Measurements from ENCODE around the gene NFX1.
A peak's percentile ranks its signal among the peaks of the same experiment; 100 is the strongest.
"Not testable (repeated sequence)": the region's sequence is repeated elsewhere in the genome, so short reads cannot be mapped to it uniquely, and the experiment has no call there.

NFX1 gene

DNA sequence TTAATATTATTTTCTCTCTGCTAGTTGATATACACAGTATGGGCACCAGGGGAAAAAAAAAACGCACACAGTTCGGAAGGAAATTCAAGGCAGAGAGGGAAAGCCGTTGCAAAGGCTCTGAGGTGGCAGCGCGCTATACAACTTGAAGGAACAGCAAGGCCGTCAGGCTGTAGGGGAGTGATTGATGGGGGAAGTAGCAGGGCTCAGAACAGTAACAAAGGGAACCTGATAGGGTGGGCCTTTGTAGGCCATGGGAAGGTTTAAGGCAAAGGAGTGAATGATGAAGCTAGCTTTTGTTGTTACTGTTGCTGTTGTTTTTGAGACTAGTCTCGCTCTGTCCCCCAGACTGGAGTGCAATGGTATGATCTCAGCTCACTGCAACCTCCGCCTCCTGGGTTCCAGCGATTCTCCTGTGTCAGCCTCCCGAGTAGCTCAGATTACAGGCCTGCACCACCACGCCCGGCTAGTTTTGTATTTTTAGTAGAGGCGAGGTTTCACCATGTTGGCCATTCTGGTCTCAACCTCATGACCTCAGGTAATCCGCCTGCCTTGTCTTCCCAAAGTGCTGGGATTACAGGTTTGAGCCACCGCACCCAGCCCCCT lies 85.0 kb downstream of the NFX1 start:
- H3K9ac ChIP-seq (ENCODE audit: low read depth, low read length), result peak overlapping the region; percentile 11; the same call in 1 of the 2 replicates

DNA sequence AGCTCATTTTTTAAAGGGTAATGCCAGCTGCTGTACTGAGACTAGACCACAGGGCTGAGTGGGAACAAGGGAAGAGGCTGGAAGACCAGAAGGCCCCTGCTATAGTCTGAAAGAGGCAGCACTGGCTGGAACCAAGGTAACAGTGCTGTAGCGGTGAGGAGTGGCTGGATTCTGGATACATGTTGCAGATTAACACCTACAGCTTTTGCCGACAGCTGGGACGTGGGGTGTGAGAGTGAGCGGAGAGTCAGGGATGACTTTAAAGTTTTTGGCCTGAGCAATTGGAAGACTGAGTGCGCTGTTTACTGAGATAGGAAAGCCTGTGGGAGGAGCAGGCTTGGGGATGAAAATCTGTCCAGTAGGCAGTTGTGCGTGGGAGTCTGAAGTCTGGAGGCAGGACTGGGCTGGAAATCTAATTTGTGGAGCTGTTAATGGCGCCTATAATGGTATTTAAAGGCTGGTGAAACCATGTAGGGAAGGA lies 85.6 kb downstream of the NFX1 start:
- Histone ChIP-seq H3K9me3 (ENCODE audit: control insufficient read depth, insufficient read depth, low read length) (no peaks in the 10 kb centered on the region), H3K4me1 (ENCODE audit: insufficient read depth, low read length) (peaks cover 17% of the 10 kb centered on the region), H3K36me3 (ENCODE audit: insufficient read depth, low read length) (0 out of 2 replicates have a peak, but pooled peaks cover under 1% of the 10 kb centered on the region), H3K9ac (ENCODE audit: low read depth, low read length) (peak overlapping the region; percentile 11; the same call in 1 of the 2 replicates)

More for the DNA sequence above, 85.0 kb downstream of the NFX1 start:
- peaks cover 14% of the 10 kb centered on the region; the same call in 1 of the 2 replicates for H3K4me1 ChIP-seq (ENCODE audit: insufficient read depth, low read length)
- peaks cover 5% of the 10 kb centered on the region; the same call in 1 of the 2 replicates for H3K36me3 ChIP-seq (ENCODE audit: insufficient read depth, low read length)
- H3K9me3 ChIP-seq (ENCODE audit: control insufficient read depth, insufficient read depth, low read length), result no peaks in the 10 kb centered on the region

DNA sequence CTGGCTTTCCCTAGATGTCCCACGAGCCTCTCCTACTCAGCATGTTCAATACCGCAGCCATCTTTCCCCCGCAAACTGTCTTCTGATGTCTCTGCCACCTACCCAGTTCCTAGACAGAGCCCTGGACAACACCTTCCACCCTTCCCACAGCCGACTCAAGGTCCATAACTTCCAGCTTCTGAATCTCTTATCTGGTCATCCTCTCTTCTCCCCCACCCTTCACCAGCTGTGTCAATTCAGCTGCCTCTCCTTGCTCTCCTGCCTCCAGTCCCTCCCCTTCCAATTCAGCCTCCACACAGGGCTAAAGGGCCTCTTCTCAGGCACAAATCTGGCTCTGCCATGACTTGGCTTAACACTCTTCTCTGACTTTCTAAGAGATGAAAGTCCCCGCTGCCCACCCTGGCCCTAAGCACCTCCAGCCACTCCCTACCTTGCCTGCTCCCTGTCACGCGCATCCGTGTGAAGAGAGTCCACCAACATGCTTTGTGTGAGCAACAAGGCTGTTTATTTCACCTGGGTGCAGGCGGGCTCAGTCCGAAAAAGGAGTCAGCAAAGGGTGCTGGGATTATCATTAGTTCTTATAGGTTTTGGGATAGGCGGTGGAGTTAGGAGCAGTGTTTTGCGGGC lies 86.9 kb downstream of the NFX1 start:
- no peaks in the 10 kb centered on the region for H3K36me3 ChIP-seq (ENCODE audit: insufficient read depth, low read length)
- H3K9ac ChIP-seq (ENCODE audit: low read depth, low read length), result no peak overlapping the region
- peaks cover 21% of the 10 kb centered on the region for H3K4me1 ChIP-seq (ENCODE audit: insufficient read depth, low read length)
- no peaks in the 10 kb centered on the region for H3K9me3 ChIP-seq (ENCODE audit: control insufficient read depth, insufficient read depth, low read length)

DNA sequence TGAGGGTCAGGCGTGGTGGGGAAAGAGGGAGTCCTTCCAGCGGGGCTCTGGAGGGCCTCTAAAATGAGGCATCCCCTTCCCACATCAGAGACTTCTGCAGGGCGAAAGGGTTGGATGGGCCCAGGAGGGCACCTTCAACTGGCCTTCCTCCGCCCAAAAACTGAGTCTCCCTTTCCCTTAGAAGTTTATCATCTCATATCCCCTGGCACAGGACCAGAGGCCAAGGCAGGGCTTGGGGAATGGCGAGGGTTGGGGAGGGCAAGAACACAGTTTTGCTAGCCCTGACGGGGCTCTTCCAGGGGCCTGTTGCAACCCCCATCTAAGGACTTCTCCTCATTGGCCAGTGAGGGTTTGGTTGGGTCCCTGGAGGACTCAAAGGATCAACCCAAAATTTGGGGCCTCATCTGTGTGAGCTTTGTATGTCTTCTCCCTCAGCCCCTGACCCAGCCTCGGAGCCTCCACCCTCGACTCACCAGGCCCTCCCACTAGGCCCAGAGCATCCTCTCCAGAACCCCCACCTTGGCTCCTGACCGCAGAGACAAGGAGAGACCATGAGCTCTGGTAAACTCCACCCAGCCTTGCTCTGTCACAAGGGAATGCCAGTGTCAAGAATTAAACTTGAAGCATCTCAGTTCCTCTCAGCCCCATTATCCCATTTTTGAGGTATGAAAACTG lies 87.9 kb downstream of the NFX1 start:
- H3K36me3 ChIP-seq (ENCODE audit: insufficient read depth, low read length), result no peaks in the 10 kb centered on the region
- H3K9me3 ChIP-seq (ENCODE audit: control insufficient read depth, insufficient read depth, low read length), result no peaks in the 10 kb centered on the region
- H3K4me1 ChIP-seq (ENCODE audit: insufficient read depth, low read length), result peaks cover 22% of the 10 kb centered on the region
- H3K9ac ChIP-seq (ENCODE audit: low read depth, low read length), result no peak overlapping the region

DNA sequence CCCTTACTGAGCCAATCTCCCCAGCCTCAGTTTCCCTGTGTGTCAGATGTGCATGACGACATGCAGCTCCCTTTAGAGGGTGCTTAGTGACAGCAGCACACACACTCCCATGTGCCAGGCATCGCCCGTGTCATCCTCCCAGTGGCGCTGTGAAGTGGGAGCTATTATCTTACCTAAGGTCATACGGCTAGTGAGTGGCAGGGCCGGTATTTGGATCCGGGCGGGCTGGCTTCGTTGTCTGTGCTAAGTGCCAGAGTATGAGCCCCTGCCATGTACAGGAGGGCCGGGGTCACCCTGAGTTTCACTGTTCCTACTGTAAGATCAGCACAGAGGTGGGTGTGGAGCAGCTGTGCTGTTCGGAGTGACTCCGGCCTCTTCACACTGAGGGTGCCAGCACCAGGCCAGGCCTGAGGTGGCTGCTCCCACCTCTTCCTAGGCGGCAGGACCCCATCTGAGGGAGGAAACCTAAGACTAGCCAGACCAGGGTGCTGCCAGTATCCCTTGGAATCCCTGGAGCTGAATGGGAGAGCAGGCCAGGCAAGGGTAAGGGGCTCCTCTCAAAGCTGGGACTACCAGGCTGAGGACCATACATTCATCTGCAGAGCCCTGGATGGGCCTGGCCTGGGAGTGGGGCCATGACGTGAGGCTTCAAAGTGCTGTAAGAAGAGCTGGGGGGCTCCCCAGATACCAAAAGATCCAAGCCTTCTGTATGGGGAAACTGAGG lies 89.5 kb downstream of the NFX1 start:
- Histone ChIP-seq H3K9ac (ENCODE audit: low read depth, low read length) (no peak overlapping the region), H3K36me3 (ENCODE audit: insufficient read depth, low read length) (no peaks in the 10 kb centered on the region), H3K9me3 (ENCODE audit: control insufficient read depth, insufficient read depth, low read length) (no peaks in the 10 kb centered on the region)

DNA sequence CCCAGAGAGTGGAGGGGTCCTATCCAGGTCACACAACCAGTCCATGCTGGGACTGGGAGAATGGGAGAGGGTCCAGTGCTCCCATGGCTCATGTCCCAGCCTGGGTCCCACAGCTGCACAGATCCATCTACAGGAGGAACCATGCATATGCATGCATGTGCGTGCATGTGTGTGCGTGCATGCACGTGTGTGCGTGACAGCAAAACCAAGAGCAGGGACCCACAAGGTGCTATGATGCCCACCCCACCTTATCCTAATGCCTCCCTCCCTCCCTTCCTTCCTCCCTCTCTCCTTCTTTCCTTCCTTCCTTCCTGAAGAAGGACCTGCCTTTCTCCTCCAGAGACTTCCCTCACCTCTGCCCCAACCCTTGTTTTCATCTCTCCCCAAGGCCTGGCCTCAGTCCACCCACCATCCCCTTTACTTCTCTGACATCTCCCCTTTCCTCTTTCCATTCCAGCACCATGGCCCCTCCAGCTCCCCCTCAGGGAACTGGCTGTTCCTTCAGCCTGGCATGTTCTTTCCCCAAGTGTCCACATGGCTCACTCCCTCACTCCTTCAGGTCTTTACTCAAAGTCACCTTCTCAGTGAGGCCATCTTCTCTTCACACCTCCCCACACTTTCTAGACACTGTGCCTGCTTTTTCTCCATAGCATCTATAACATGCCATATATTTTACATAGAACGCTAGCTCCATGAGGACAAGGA lies 90.2 kb downstream of the NFX1 start:
- Histone ChIP-seq H3K4me1 (ENCODE audit: insufficient read depth, low read length) (peaks cover 17% of the 10 kb centered on the region), H3K9ac (ENCODE audit: low read depth, low read length) (no peak overlapping the region), H3K36me3 (ENCODE audit: insufficient read depth, low read length) (no peaks in the 10 kb centered on the region), H3K9me3 (ENCODE audit: control insufficient read depth, insufficient read depth, low read length) (no peaks in the 10 kb centered on the region)

More for the DNA sequence above, 89.5 kb downstream of the NFX1 start:
- H3K4me1 ChIP-seq (ENCODE audit: insufficient read depth, low read length), result peaks cover 20% of the 10 kb centered on the region

DNA sequence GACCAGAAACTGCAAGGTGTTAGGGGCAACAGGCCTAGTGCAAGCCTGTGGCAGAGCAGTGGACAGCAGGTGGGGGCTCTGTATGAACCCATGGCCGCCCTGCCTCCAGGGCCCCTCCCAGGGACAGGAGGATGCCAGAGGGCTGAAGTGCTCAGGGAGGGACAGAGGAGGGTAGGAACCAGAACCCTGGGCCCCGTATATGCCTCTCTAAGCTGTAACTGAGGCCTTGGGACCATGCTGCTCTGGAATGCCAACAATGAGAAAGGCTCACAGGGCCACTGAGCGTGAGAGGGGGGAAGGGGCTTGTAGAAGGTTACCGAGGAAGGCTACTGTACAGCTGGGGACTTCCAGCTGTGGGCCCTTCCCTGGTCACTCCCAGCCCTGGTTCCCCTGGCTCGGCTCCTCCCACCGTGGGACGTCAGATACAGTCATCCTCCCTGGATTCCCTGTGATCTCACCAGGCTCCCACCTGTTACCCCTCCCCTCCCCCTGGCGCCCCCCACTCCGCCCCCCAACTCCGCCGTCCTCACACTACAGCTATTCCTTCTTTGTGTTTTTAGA lies 91.0 kb downstream of the NFX1 start:
- Histone ChIP-seq H3K36me3 (ENCODE audit: insufficient read depth, low read length) (no peaks in the 10 kb centered on the region), H3K9me3 (ENCODE audit: control insufficient read depth, insufficient read depth, low read length) (no peaks in the 10 kb centered on the region), H3K9ac (ENCODE audit: low read depth, low read length) (no peak overlapping the region), H3K4me1 (ENCODE audit: insufficient read depth, low read length) (peaks cover 10% of the 10 kb centered on the region)

DNA sequence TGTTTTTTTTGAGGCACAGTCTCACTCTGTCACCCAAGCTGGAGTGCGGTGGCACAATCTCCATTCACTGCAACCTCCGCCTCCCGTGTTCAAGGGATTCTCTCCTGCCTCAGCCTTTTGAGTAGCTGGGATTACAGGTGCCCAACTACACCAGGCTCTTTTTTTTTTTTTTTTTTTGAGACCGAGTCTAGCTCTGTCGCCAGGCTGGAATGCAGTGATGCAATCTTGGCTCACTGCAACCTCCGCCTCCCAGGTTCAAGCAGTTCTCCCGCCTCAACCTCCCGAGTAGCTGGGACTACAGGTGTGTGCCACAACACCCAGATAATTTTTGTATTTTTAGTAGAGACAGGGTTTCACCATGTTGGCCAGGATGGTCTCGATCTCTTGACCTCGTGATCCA lies 92.1 kb downstream of the NFX1 start:
- H3K4me1 ChIP-seq (ENCODE audit: insufficient read depth, low read length); H3K9ac ChIP-seq (ENCODE audit: low read depth, low read length); H3K36me3 ChIP-seq (ENCODE audit: insufficient read depth, low read length); H3K9me3 ChIP-seq (ENCODE audit: control insufficient read depth, insufficient read depth, low read length): not testable (repeated sequence)

DNA sequence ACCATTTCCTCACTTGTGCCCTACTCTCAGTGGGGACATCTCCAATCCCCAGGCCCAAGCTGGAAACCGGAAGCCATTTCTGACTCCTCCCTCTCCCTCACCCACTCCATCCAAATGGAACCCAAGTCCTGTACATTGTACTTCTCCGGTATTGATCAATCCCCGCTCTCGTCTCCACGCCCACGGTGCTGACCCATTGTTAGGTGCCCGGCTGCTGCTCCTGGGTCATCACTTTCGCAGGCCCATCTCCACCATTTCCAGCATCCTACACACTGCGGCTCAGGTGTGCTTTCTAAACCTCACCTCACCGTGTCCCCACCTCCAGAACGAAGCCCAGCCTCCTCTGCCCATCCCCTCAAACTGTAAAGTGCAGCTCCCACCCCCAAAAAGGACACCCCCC lies 93.1 kb downstream of the NFX1 start:
- not testable (repeated sequence) for H3K4me1 ChIP-seq (ENCODE audit: insufficient read depth, low read length); H3K9me3 ChIP-seq (ENCODE audit: control insufficient read depth, insufficient read depth, low read length); H3K36me3 ChIP-seq (ENCODE audit: insufficient read depth, low read length); H3K9ac ChIP-seq (ENCODE audit: low read depth, low read length)

DNA sequence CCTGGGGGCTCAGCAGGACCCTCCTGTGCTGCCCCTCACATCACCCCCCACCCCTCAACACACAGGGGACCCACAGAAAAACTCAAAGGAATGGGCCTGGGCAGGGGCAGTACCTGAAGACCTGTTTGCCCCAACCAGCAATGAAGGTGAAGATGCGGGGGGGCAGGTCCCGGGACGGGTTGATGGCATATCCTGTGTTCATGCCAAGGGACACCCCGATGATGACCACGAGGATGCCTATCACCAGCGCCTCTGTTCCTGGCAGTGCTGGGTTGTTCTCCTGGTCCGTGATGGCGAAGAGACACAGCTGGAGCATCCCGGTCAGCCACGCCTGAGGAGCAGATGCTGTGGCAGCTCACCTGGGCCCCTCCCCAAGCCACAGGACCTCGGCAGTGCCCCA lies 95.2 kb downstream of the NFX1 start:
- not testable (repeated sequence) for H3K36me3 ChIP-seq (ENCODE audit: insufficient read depth, low read length); H3K9ac ChIP-seq (ENCODE audit: low read depth, low read length); H3K9me3 ChIP-seq (ENCODE audit: control insufficient read depth, insufficient read depth, low read length); H3K4me1 ChIP-seq (ENCODE audit: insufficient read depth, low read length)

DNA sequence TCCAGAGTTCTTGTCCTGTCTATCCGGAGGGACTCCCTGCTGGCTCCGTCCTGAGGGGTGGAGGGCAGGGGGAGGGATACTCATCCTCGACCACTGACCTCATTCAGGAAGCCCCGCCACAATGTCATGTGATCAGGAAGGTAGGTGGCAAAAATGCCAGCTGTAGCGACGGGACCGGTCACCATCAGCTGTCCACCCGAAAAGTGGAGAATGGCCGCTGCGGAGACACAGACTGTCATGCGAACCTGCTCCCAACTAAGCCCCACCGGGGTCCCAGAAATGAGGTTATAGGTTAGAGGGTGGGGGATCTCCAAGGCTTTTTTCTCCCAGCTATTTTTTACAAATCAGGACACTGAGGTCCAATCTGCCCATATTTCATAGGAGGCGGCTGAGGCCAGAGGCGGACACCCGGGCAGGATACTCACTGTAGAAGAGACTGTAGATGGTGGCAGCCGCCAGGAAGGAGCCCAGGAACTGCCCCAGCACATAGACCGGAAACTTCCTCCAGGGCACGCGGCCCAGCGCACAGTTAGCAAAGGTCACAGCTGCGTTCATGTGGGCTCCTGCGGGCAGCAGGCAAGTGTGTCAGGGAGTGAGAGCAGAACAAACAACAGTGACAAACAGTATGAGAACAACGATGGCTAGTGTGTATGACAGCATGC lies 95.8 kb downstream of the NFX1 start:
- H3K4me1 ChIP-seq (ENCODE audit: insufficient read depth, low read length); H3K9me3 ChIP-seq (ENCODE audit: control insufficient read depth, insufficient read depth, low read length); H3K9ac ChIP-seq (ENCODE audit: low read depth, low read length); H3K36me3 ChIP-seq (ENCODE audit: insufficient read depth, low read length): not testable (repeated sequence)

DNA sequence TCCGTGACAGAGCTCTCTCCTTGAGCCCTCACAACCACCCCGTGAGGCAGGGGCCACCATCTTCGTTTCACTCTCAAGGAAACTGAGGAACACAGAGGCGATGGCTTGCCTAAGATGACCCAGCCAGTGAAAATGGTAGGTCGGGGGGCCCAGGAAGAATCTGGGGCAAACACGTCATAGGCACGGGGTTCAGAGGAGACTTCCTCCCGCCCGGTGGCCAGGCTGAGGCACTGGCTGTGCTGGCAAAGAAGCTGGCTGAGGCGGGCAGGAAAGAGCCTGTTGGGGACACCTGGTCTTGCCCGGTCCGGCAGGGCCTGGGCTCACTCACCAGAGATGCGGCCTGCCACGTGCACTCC lies 96.3 kb downstream of the NFX1 start:
- H3K36me3 ChIP-seq (ENCODE audit: insufficient read depth, low read length); H3K4me1 ChIP-seq (ENCODE audit: insufficient read depth, low read length); H3K9me3 ChIP-seq (ENCODE audit: control insufficient read depth, insufficient read depth, low read length); H3K9ac ChIP-seq (ENCODE audit: low read depth, low read length): not testable (repeated sequence)

DNA sequence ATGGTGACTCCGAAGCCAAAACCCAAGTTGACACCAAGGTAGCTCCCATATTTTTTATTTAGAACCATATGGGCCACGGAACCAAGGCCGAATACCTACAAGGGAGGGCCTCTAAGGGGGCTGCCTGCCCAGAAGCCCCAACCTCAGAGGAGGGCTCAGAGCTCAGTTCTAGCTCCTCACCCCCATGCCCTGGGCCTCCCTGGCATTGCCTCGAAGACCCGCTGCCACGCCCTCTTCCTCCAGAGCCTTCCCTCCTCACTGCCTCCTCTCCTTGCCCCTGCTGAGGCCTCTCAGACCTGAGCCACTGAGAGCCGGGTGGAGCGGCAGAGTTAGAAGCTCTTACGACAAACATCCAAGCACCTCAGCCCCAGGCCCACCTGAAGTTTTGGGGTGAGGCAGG lies 96.7 kb downstream of the NFX1 start:
- not testable (repeated sequence) for H3K36me3 ChIP-seq (ENCODE audit: insufficient read depth, low read length); H3K4me1 ChIP-seq (ENCODE audit: insufficient read depth, low read length); H3K9ac ChIP-seq (ENCODE audit: low read depth, low read length); H3K9me3 ChIP-seq (ENCODE audit: control insufficient read depth, insufficient read depth, low read length)

Measured in ES-I3 (cell line).